Fibroblast of lung (primary cell): ENCODE measurements around the gene TMEM239.

ENCODE experiments used
- CTCF ChIP-seq, 2 donors: IDR thresholded peaks in 1 of 2; conservative IDR thresholded peaks in 1 of 2; 1 replicate in 1 of 2; 2 replicates in 1 of 2; pipeline ENCODE4 v1.5.1; 2011 to 2012; ENCODE audit warnings: low read length in 2 of 2, control low read depth in 1 of 2, inconsistent platforms in 1 of 2, low read depth in 1 of 2, mild to moderate bottlenecking in 1 of 2
- EZH2 ChIP-seq: IDR thresholded peaks from 2 replicates; pipeline ENCODE4 v1.5.1; 2012; ENCODE audit warnings: low read length, control low read depth, mild to moderate bottlenecking; ENCODE audit errors: missing control alignments

GRCh38 chr20:2867081-2867864, 51.1 kb downstream of the TMEM239 start:
- TF ChIP-seq CTCF (conservative IDR thresholded peaks at IDR 0.05 in 1 of 2, IDR thresholded peaks at IDR 0.05 in 1 of 2; ENCODE audit: low read depth in 1 of 2, low read length in 2 of 2) (no peak), EZH2 (no peak)
